IMR-90 (cell line): ENCODE data around the gene RPS6KA3. TPM values are rescaled to one million over a fixed set of nuclear protein-coding genes. Genes with fewer than 3 reads are reported as not detected.

Experiments
- ATAC-seq: fragments of 200-7000 bp; cut with Tn5 transposase; 2 replicates; pipeline ENCODE4 v1.9.1; 2020; ENCODE audit warnings: low read depth, mild to moderate bottlenecking, moderate library complexity
- BruUV-seq: library from RNA; stranded (reverse); fragments of 400-500 nt; replicated peaks from 2 replicates; lab custom pipeline; 2021; lab: Mats Ljungman, UMichigan
- CTCF ChIA-PET: fragments of 300-600 bp; formaldehyde crosslinking; extraction: SDS; loops from one replicate; lab custom pipeline; 2021; ENCODE audit warnings: antibody characterized with exemption; lab: Yijun Ruan, JAX
- POLR2A ChIA-PET: fragments of 300-600 bp; sonication (Branson Sonifier 250); formaldehyde crosslinking; loops from one replicate; lab custom pipeline; 2022; ENCODE audit warnings: antibody characterized with exemption; ENCODE audit not compliant: unreplicated experiment; lab: Charles Lee
- DNase-seq: peaks from one replicate; pipeline ENCODE4 v3.0.0; 2013
- H2AFZ ChIP-seq: replicated peaks from 2 replicates; pipeline ENCODE3; 2013; ENCODE audit warnings: low read length, mild to moderate bottlenecking; ENCODE audit not compliant: poor library complexity
- H2AK5ac ChIP-seq: 2 replicates; pipeline ENCODE4 v1.6.1; 2013; ENCODE audit warnings: low read depth, low read length, inconsistent platforms
- H2AK9ac ChIP-seq: replicated peaks from 2 replicates; pipeline ENCODE3; 2013; ENCODE audit warnings: mild to moderate bottlenecking, low read depth, low read length, moderate library complexity; ENCODE audit not compliant: poor library complexity
- H2BK120ac ChIP-seq: 2 replicates; pipeline ENCODE4 v1.6.1; 2013; ENCODE audit warnings: low read depth, low read length, inconsistent platforms
- H2BK15ac ChIP-seq: 3 replicates; pipeline ENCODE4 v1.6.1; 2013; ENCODE audit warnings: low read depth, low read length, inconsistent platforms
- H2BK20ac ChIP-seq: 2 replicates; pipeline ENCODE4 v1.6.1; 2013; ENCODE audit warnings: low read depth, mild to moderate bottlenecking, inconsistent platforms, low read length, moderate library complexity
- H2BK5ac ChIP-seq: 2 replicates; pipeline ENCODE4 v1.6.1; 2013; ENCODE audit warnings: mild to moderate bottlenecking, low read depth, low read length, inconsistent platforms; ENCODE audit not compliant: poor library complexity, severe bottlenecking
- H3K14ac ChIP-seq: replicated peaks from 2 replicates; pipeline ENCODE4 v1.6.1; 2013; ENCODE audit warnings: low read depth, low read length, inconsistent platforms
- H3K18ac ChIP-seq: 2 replicates; pipeline ENCODE4 v1.6.1; 2013; ENCODE audit warnings: low read depth, low read length, control low read depth
- H3K23ac ChIP-seq: 2 replicates; pipeline ENCODE4 v1.6.1; 2013; ENCODE audit warnings: low read depth, low read length, inconsistent platforms
- H3K27ac ChIP-seq: 2 replicates; pipeline ENCODE4 v1.5.1; 2013; ENCODE audit warnings: mild to moderate bottlenecking, control low read depth, low read length; ENCODE audit not compliant: insufficient read depth
- H3K27me3 ChIP-seq: 2 replicates; pipeline ENCODE4 v1.6.1; 2013; ENCODE audit warnings: low read length; ENCODE audit not compliant: control insufficient read depth, insufficient read depth
- H3K36me3 ChIP-seq: 2 replicates; pipeline ENCODE4 v1.6.1; 2013; ENCODE audit warnings: low read length, mixed read lengths; ENCODE audit not compliant: control insufficient read depth, insufficient read depth
- H3K4ac ChIP-seq: 2 replicates; pipeline ENCODE4 v1.6.1; 2013; ENCODE audit warnings: low read depth, low read length, inconsistent platforms
- H3K4me1 ChIP-seq: 2 replicates; pipeline ENCODE4 v1.6.1; 2013; ENCODE audit warnings: low read length, mixed read lengths; ENCODE audit not compliant: control insufficient read depth, insufficient read depth
- H3K4me2 ChIP-seq: 2 replicates; pipeline ENCODE4 v1.6.1; 2013; ENCODE audit warnings: low read depth, mild to moderate bottlenecking, control low read depth, low read length, moderate library complexity
- H3K4me3 ChIP-seq: 2 replicates; pipeline ENCODE4 v1.5.1; 2013; ENCODE audit warnings: low read depth, mild to moderate bottlenecking, control low read depth, low read length, moderate library complexity; ENCODE audit not compliant: insufficient read depth
- H3K56ac ChIP-seq: 2 replicates; pipeline ENCODE4 v1.6.1; 2013; ENCODE audit warnings: low read length, inconsistent platforms; ENCODE audit not compliant: insufficient read depth; ENCODE audit errors: extremely low read depth
- H3K79me1 ChIP-seq, 2 experiments: 2 replicates each; pipeline ENCODE4 v1.6.1; 2013; ENCODE audit warnings: low read length in 2 of 2, inconsistent platforms in 1 of 2, low read depth in 1 of 2
- H3K9ac ChIP-seq: 2 replicates; pipeline ENCODE4 v1.6.1; 2013; ENCODE audit warnings: low read depth, low read length, control low read depth
- H3K9me1 ChIP-seq: 2 replicates; pipeline ENCODE4 v1.6.1; 2013; ENCODE audit warnings: low read length, inconsistent platforms; ENCODE audit not compliant: insufficient read depth
- H3K9me3 ChIP-seq: 2 replicates; pipeline ENCODE4 v1.6.1; 2013; ENCODE audit warnings: low read length; ENCODE audit not compliant: control insufficient read depth, insufficient read depth
- H4K20me1 ChIP-seq: 2 replicates; pipeline ENCODE4 v1.6.1; 2013; ENCODE audit warnings: low read length, inconsistent platforms; ENCODE audit not compliant: insufficient read depth
- H4K5ac ChIP-seq: 2 replicates; pipeline ENCODE4 v1.6.1; 2013; ENCODE audit warnings: mild to moderate bottlenecking, low read depth, low read length, control low read depth
- H4K8ac ChIP-seq, 2 experiments: 2 replicates each; pipeline ENCODE4 v1.6.1; 2013; ENCODE audit warnings: low read depth in 2 of 2, low read length in 2 of 2, control low read depth in 1 of 2, inconsistent platforms in 1 of 2
- H4K91ac ChIP-seq: 2 replicates; pipeline ENCODE4 v1.6.1; 2013; ENCODE audit warnings: low read depth, low read length, inconsistent platforms; ENCODE audit not compliant: insufficient read depth
- MAFK ChIP-seq: IDR thresholded peaks from 2 replicates; pipeline ENCODE4 v1.6.1; 2012; ENCODE audit warnings: low read depth, low read length, improper control_type of control experiment
- NFE2L2 ChIP-seq: fragments of 150-350 bp; IDR thresholded peaks from 2 replicates; pipeline ENCODE4 v1.6.1; 2016; ENCODE audit warnings: low read depth, mild to moderate bottlenecking, low read length
- WGBS, 2 experiments: methylation state at CpG; one replicate each; pipeline versions ENCODE4 v1.1.5 to v1.1.7; 2013; ENCODE audit warnings: missing lambda C conversion rate in 2 of 2; ENCODE audit not compliant: insufficient read length in 1 of 2; ENCODE audit errors: extremely low coverage in 2 of 2; 5-methylcytosine and 5-hydroxymethylcytosine counted together
- dilution Hi-C: fragments of 300-500 bp; cut with HindIII; formaldehyde crosslinking; loops from one replicate; pipeline ENCODE4 v1.14.3; 2018; ENCODE audit warnings: low sequenced_read_pairs; ENCODE audit not compliant: unreplicated experiment
- in situ Hi-C: fragments of 300-500 bp; cut with MboI; formaldehyde crosslinking; loops from 3 replicates; pipeline ENCODE4 v1.14.3; 2019; ENCODE audit warnings: low sequenced_read_pairs, inconsistent platforms, mixed read lengths
- intact Hi-C: fragments of 100-400 bp; cut with micrococcal nuclease; formaldehyde crosslinking; loops from 2 replicates; pipeline ENCODE4 v1.10.0; 2022
- polyA plus RNA-seq, 3 experiments: library from polyadenylated mRNA; depleted of rRNA; stranded (reverse); fragments of >200 nt; gene quantifications; 2 replicates each; pipeline ENCODE4 v1.2.3, GENCODE V29; 2012; ENCODE audit warnings: low replicate concordance in 1 of 3
- total RNA-seq: library from RNA; depleted of rRNA; stranded (reverse); fragments of >200 nt; gene quantifications from 2 replicates; pipeline ENCODE4 v1.2.3, GENCODE V29; 2012
- TF ChIP-seq, protein P1 (sequence below): fragments of 150-350 bp; IDR thresholded peaks from 2 replicates; pipeline ENCODE4 v1.6.1; 2017; ENCODE audit warnings: mild to moderate bottlenecking, antibody characterized with exemption, low read length, low read depth

The RPS6KA3 gene
- total and polyA plus RNA-seq, 2 of the 4 experiments (the other 2 are of a cell fraction) = 20.8 to 43.9 TPM

DNA sequence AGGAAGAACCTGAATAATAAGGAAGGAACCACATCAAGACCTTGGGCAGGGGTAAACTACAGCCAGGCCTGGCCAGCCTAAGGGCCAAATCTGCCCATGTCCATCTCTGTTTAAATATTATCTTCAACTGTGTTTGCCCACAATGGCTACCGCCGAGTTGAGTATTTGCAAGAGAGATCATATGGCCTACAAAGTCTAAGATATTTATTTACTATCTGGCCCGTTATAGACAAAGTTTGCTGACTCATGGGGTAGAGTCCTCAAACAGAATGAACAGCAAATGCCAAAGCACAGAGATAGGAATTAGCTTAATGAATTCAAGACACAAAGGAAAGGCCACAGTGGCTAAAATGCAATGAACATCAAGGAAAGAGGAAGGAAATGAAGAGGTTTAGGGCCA is 44.8 kb downstream of the RPS6KA3 start:
- H3K18ac ChIP-seq = no peak overlapping the region; the same call in 1 of the 2 replicates
- H3K9me1 ChIP-seq = no peaks in the 10 kb centered on the region
- no peak overlapping the region for H4K91ac ChIP-seq
- dilution Hi-C loops (no loop called here), intact Hi-C loops (no loop called here), in situ Hi-C loops (no loop called here)
- H2BK15ac ChIP-seq = no peak overlapping the region
- H3K27ac ChIP-seq = peak overlapping the region; percentile 23; the same call in 1 of the 2 replicates
- no peak overlapping the region for H2BK20ac ChIP-seq
- H4K20me1 ChIP-seq = no peaks in the 10 kb centered on the region
- no peak overlapping the region for H3K23ac ChIP-seq
- H3K4ac ChIP-seq = no peak overlapping the region
- peaks cover 0 to 9% of the 10 kb centered on the region in 2 experiments; a peak in 2 of 4 replicates for H3K79me1 ChIP-seq
- no CpG with 5 or more reads among the region's 3 CpGs for WGBS, 2 experiments
- no peak overlapping the region for H3K14ac ChIP-seq
- H3K4me1 ChIP-seq = peaks cover 3% of the 10 kb centered on the region; the same call in 1 of the 2 replicates
- no TSS peak for BruUV-seq
- peak overlapping the region; percentile 63; the same call in 1 of the 2 replicates for H4K5ac ChIP-seq
- H3K27me3 ChIP-seq = no peaks in the 10 kb centered on the region
- no peak overlapping the region for H3K56ac ChIP-seq
- POLR2A ChIA-PET = no interaction called here
- H2BK120ac ChIP-seq = no peak overlapping the region
- no peak overlapping the region for H2AK5ac ChIP-seq
- no peak overlapping the region for H4K8ac ChIP-seq
- no peak overlapping the region for H2AK9ac ChIP-seq
- peak; percentile 55 for TF ChIP-seq MAFK
- TF ChIP-seq, protein P1, sequence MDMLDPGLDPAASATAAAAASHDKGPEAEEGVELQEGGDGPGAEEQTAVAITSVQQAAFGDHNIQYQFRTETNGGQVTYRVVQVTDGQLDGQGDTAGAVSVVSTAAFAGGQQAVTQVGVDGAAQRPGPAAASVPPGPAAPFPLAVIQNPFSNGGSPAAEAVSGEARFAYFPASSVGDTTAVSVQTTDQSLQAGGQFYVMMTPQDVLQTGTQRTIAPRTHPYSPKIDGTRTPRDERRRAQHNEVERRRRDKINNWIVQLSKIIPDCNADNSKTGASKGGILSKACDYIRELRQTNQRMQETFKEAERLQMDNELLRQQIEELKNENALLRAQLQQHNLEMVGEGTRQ = no peak
- TF ChIP-seq NFE2L2 = peak; percentile 65; the same call in 1 of the 2 replicates
- no peaks in the 10 kb centered on the region for H3K36me3 ChIP-seq
- DNase-seq (peak; percentile 42), ATAC-seq (peak; percentile 67)
- H2AFZ ChIP-seq = no peak overlapping the region
- CTCF ChIA-PET = no interaction called here
- H2BK5ac ChIP-seq = peak overlapping the region; percentile 12
- no peak overlapping the region for H3K4me3 ChIP-seq
- peak overlapping the region; percentile 39; the same call in 1 of the 2 replicates for H3K4me2 ChIP-seq
- H3K9me3 ChIP-seq = no peaks in the 10 kb centered on the region
- H3K9ac ChIP-seq = no peak overlapping the region
